Hematopoietic multipotent progenitor cell (in vitro differentiated cells): ENCODE data around the gene PNPT1. TPM values are rescaled to one million over a fixed set of nuclear protein-coding genes. Genes with fewer than 3 reads are reported as not detected.

Experiments used
- DNase-seq, 3 donors: peaks; one replicate each; pipeline ENCODE4 v3.0.0-alpha.2; 2011 to 2015; ENCODE audit warnings: low read depth in 2 of 3, low spot score in 2 of 3
- total RNA-seq: library from RNA; depleted of rRNA; stranded (reverse); fragments of >200 nt; gene quantifications from one replicate; pipeline ENCODE4 v1.2.3, GENCODE V29; 2012

Gene PNPT1
- total RNA-seq, 1 donor, result 7.0 TPM

- no peak for DNase-seq
Measured at GRCh38 chr2:55672630-55673029, 21.0 kb downstream of the PNPT1 start.

GRCh38 chr2:55668956-55669355, 24.7 kb downstream of the PNPT1 start:
- DNase-seq, result no peak

DNA sequence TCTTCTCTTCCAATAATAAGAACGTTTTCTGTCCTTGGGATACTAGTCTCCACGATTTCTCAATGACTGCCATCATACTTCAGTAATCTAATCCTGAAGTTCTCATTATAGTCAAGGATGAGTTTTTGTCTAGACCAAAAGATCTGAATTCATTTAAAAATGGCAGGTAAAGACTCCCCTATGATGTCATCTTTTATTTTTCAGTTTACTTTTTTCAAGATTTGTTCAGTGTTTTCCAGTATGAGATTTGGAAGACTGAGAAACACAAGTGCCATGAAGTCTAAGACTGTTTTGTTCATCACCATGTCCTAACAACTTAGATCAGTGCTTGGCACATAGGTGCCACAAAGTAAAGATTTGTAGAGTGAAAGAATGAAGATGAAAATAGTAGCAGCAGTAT, 40.4 kb downstream of the PNPT1 start:
- DNase-seq, result no peak

DNA sequence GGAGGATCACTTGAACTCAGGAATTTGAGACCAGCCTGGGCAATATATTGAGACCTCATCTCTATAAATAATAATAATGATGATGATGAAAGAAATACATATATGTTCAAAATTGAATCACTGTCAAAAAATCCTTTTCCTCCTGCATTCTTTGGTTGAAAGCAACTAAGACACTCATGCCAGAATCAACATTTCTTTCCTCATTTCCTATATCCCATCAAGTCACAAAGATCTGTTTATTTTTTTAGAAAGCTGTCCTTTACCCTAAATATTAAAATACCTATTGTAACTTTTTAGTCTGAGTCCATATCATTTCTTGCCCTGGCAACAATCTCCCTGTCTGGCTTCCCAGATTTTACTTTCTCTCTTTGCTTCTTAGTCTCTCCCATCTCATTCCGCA, 44.4 kb downstream of the PNPT1 start:
- no peak for DNase-seq

DNA sequence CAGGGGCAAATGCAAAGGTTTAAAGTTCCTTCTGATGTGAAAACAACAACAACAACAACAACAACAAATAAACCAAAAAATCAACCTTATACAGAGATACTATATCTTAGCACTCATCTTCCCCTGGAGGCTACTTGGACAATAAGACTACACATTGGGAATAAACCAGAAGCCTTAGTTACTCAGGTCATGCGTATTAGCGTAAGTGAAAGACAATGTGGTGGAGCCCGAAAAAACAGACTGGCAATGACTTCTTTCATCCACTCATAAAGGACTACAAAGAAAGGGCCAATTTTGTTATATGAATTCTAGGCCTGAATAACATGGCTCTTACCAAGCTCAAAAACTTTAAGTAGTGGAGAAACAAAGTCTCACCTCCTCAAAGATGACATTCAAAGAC, 56.8 kb downstream of the PNPT1 start:
- no peak for DNase-seq

- DNase-seq, result no peak
Measured at GRCh38 chr2:55628931-55629330, 64.7 kb downstream of the PNPT1 start.

- DNase-seq, result no peak
Measured at GRCh38 chr2:55627915-55628314, 65.7 kb downstream of the PNPT1 start.

- DNase-seq, result no peak
Measured at GRCh38 chr2:55621802-55622201, 71.8 kb downstream of the PNPT1 start.

DNA sequence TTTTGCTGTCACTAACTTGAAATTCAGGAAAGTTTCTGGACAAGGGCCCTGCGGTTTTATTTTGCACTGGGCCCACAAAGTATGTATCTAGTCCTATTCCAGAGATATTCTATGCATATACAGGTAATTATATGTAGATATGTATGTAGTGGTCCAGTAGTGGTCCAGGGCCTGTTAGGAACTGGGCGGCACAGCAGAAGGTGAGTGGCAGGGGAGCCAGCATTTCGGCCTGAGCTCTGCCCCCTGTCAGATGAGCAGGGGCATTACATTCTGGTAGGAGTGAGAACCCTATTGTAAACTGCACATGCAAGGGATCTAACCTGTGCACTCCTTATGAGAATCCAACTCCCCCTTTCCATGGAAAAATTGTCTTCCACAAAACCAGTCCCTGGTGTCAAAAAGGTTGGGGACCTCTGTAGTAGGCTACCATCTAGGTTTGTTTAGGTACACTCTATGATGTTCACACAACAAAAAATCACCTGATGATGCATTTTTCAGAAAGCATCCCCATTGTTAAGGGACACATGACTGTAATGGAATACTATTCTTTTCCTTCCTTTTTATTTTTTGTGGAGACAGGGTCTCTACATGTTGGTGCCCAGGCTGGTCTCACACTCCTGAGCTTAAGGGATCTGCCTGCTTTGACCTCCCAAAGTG, 73.4 kb downstream of the PNPT1 start:
- peak in 1 of 3 donors; percentile 10 for DNase-seq

DNA sequence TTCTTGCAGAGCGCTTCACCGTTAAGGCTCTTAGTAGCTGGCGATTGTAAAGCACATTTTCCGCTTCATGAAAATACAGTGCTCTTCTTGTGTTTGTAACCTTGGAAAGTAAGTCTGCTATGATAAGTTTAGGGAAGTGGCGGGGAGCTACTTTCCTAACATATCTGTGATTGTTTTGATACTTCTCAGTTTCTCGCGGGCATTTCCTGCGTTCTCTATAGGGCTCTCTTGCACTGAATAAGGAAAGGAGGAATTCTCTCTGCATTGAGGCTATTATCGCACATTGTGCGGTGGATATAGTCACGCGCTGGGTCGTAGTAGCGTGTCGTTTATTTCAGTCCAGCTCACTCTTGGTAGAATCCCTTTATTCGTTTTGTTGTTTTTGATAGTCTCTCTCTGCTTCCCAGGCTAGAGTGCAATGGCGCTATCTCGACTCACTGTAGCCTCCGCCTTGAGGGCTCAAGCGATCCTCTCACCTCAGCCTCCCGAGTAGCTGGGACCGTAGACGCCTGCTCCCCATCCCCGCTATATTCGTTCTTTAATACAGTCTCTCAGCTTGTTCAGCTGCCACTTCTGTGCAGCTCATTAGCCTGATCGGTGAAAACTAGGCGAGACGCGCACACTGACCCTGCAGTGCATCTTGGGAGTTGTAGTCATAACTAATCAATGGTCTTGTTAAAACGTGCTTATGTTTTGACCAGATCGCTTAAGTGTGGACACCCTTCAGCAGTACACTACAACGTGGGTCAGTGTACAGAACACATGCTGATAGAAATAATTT, 75.2 kb downstream of the PNPT1 start:
- DNase-seq, result peak; percentile 31 to 61 (median 35)

GRCh38 chr2:55618025-55618274, 75.7 kb downstream of the PNPT1 start:
- DNase-seq, result no peak

- peak; percentile 92 to 100 (median 100) for DNase-seq
Measured at GRCh38 chr2:55617175-55618024, 76.2 kb downstream of the PNPT1 start, which contains the start of gene PPP4R3B. Gene PPP4R3B (minus strand): TSS chr2:55617622. CDS start chr2:55617285, 337 bp downstream.

- peak; percentile 24 to 79 (median 51) for DNase-seq
Measured at GRCh38 chr2:55616551-55617174, 77.0 kb downstream of the PNPT1 start.

DNA sequence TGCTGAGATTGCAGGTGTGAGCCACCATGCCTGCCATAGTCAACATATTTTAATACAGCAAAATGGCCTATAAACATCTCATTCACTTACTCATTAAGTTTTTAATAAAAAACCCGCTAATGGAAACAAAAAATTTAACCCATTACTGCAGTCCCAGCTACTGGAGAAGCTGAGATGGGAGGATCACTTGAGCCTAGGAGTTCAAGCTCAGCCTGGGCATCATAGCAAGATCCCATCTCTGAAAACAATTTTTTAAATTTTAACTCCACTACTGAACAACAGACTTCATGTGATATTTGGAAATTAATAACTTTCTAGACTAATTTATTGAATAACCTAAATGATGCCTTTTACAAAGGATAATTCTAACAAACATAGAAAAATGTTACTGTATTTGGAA, 81.6 kb downstream of the PNPT1 start:
- DNase-seq, result no peak

- DNase-seq, result no peak
Measured at GRCh38 chr2:55610954-55611743, 82.5 kb downstream of the PNPT1 start.

DNA sequence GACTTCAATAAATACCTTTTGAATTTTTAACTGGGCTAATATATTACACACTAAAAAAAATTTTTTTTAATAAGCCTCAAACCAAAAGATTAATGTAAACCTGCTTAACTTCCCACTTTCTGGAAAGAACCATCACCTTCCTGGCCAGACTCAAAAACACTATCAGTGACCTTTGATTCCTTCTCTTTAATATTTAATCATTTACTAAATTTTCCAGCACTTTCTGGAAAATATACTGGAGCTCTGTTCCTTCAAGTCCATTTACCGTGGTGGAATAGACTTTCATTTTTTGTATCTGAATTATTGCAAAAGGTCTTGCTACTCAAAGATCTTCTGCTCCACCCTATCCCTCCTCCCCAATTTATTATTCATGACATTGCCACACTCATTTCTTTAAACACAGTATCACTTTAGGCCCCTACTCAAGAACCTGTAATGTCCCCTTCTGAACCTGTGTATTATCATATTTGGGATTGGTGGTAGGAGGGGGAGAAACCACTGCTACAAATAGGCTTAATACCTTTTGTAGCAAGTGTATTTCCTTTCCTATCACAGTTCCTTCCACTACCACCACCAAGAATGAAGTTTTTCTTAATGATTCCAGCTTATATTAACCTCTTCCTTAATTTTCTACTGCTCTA, 83.6 kb downstream of the PNPT1 start:
- DNase-seq, result no peak

GRCh38 chr2:55609193-55609794, 84.3 kb downstream of the PNPT1 start:
- no peak for DNase-seq

- no peak for DNase-seq
Measured at GRCh38 chr2:55607717-55608116, 85.9 kb downstream of the PNPT1 start.

DNA sequence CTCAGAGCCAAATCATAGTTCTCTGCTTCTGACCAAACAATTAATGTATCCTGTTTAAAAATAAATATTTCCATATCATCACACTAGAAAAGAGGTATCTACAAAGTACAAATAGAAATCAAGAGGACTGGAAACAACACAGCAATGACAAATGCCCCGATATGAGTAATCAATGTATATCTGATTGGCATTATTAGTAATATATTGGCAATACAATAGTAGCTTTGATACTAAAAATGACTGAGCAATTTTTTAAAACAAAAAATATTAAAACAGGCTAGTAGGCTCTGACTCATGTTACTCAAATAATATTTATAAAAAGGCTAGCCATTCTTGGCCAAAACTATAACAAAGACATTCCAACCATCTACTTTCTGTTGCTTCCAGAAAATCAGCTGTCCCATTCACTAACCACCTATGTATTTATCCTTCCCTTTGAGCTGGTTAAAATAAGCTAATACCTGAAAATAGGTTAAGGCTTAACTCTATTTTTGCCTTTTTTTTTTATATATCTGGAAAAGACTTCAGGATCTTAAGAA, 89.5 kb downstream of the PNPT1 start:
- no peak for DNase-seq
